Camera-type eye (tissue), 1 donor: ENCODE results near the gene CACNG6. TPM values are rescaled to one million over a fixed set of nuclear protein-coding genes. Genes with fewer than 3 reads are reported as not detected.

Source experiments
- total RNA-seq: library from RNA; depleted of rRNA; stranded (reverse); fragments of >200 nt; gene quantifications from one replicate; pipeline ENCODE4 v1.2.3, GENCODE V29; 2014

CACNG6 gene, protein sequence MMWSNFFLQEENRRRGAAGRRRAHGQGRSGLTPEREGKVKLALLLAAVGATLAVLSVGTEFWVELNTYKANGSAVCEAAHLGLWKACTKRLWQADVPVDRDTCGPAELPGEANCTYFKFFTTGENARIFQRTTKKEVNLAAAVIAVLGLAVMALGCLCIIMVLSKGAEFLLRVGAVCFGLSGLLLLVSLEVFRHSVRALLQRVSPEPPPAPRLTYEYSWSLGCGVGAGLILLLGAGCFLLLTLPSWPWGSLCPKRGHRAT
- 4.3 TPM for total RNA-seq

DNA sequence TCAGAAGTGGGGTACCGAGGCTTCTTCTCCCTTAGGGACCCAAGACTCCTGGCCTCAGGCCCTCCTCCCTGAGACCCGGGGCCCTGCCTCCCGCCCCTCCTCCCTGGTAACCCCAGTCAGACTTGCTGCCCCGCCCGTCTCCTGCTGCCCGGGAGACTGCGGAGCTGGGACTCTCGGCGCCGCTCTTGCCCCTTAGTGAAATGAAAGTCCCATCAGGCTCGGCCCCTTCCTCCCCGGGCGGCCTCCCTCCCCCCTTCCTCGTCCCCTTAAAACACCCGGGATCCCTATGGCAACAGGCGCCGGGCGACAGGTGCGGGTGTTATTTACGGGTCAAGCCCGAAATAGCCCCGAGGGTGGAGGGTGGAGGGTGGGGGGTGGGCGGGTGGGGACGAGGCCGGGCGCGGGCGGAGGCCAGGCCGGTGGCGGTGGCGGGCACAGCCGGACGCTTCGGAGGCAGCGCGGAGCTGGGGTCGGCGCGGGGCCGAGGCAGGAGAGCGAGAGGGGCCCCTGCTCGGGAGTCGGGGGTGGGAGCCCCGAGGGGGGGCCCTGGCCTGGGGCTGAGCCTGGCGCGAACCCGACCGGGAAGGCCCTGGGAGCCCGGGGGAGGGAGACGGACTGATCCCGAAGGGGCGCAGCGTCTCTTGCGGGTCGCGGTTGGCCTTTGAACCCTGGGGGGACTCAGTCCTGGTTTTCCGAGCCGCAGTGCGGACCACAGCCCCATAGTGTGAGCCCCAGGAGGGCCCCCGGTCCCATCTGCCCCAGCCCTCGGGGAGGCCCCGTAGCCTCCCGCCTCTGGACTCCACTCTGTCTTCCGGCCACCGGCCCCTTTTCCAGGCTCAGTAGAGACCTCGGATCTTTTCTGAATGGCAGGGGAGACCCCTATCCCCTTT is at the start of gene CACNG6:
TSS of gene CACNG6 (plus strand) at position 414 of the 890 bp plus-strand sequence. CDS start 1,241 bp downstream, outside the sequence.

DNA sequence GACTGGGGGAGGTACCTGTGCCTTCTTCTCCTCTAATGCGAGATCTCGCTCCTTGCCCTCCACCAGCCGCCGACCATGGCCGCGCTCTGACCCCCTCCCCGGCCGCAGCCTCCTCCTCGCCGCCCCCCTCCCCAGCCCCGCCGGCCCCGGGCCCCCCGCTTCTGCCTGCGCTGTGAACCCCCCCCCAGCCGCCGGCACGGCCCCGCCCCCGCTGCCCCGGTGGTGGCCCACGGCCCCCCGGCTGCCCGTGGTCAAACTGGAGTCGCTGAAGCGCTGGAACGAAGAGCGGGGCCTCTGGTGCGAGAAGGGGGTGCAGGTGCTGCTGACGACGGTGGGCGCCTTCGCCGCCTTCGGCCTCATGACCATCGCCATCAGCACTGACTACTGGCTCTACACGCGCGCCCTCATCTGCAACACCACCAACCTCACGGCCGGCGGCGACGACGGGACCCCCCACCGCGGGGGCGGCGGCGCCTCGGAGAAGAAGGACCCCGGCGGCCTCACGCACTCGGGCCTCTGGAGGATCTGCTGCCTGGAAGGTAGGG is 28.5 kb upstream of the CACNG6 start, which contains the start of gene CACNG8:
TSS of gene CACNG8 (plus strand) at position 51 of the 545 bp plus-strand sequence.

Other genes with a start within 250 kb of the CACNG6 start
- 0.38 TPM for gene NLRP12, start 167.3 kb upstream of the CACNG6 start, total RNA-seq
- gene MYADM, start 123.8 kb upstream of the CACNG6 start, total RNA-seq: 23.3 TPM
- 0.16 TPM for gene PRKCG, start 109.4 kb upstream of the CACNG6 start, total RNA-seq
- 8.6 TPM for gene CACNG7, start 82.4 kb upstream of the CACNG6 start, total RNA-seq
- gene CACNG8, start 28.7 kb upstream of the CACNG6 start, total RNA-seq: 0.99 TPM
- gene VSTM1, start 72.3 kb downstream of the CACNG6 start, total RNA-seq: not detected
- not detected for gene TARM1, start 89.7 kb downstream of the CACNG6 start, total RNA-seq
- not detected for gene OSCAR, start 109.2 kb downstream of the CACNG6 start, total RNA-seq
- 9.7 TPM for gene NDUFA3, start 111.2 kb downstream of the CACNG6 start, total RNA-seq
- gene TFPT, start 124.0 kb downstream of the CACNG6 start, total RNA-seq: 9.7 TPM
- gene PRPF31, start 124.1 kb downstream of the CACNG6 start, total RNA-seq: 46.4 TPM
- 33.1 TPM for gene CNOT3, start 146.1 kb downstream of the CACNG6 start, total RNA-seq
- gene LENG1, start 168.1 kb downstream of the CACNG6 start, total RNA-seq: 5.7 TPM
- 6.8 TPM for gene TMC4, start 181.5 kb downstream of the CACNG6 start, total RNA-seq
- gene MBOAT7, start 197.9 kb downstream of the CACNG6 start, total RNA-seq: 24.0 TPM
- 51.0 TPM for gene TSEN34, start 199.7 kb downstream of the CACNG6 start, total RNA-seq
- gene RPS9, start 209.2 kb downstream of the CACNG6 start, total RNA-seq: 1,536 TPM
- gene LILRB3, start 231.4 kb downstream of the CACNG6 start, total RNA-seq: 9.2 TPM